GM10266 (cell line): ENCODE data around the gene AP2A1.

Experiments used
- DNase-seq: peaks from one replicate; pipeline ENCODE4 v3.0.0; 2012; ENCODE audit errors: extremely low spot score
- CTCF ChIP-seq: IDR thresholded peaks from 2 replicates; pipeline ENCODE4 v1.5.1; 2012; ENCODE audit warnings: mild to moderate bottlenecking, low read depth; ENCODE audit not compliant: control insufficient read depth, insufficient read depth; ENCODE audit errors: missing control alignments

AP2A1 gene

GRCh38 chr19:49833599-49833998 lies 66.8 kb downstream of the AP2A1 start:
- no peak for TF ChIP-seq CTCF
- DNase-seq = no peak

- no peak for TF ChIP-seq CTCF
- DNase-seq = no peak
Measured at GRCh38 chr19:49835562-49835961, 68.8 kb downstream of the AP2A1 start.

GRCh38 chr19:49836176-49837008 lies 69.6 kb downstream of the AP2A1 start:
- DNase-seq = no peak
- TF ChIP-seq CTCF = no peak

- DNase-seq = no peak
- TF ChIP-seq CTCF = no peak
Measured at GRCh38 chr19:49837009-49837310, 70.2 kb downstream of the AP2A1 start.

GRCh38 chr19:49837425-49837824 lies 70.6 kb downstream of the AP2A1 start:
- no peak for TF ChIP-seq CTCF
- DNase-seq = no peak

GRCh38 chr19:49838885-49839588 lies 72.2 kb downstream of the AP2A1 start:
- DNase-seq = no peak
- no peak for TF ChIP-seq CTCF

- TF ChIP-seq CTCF = no peak
- DNase-seq = no peak
Measured at GRCh38 chr19:49839713-49840112, 72.9 kb downstream of the AP2A1 start.
